ENCODE results near the gene SNRNP70. TPM values are rescaled to one million over a fixed set of nuclear protein-coding genes. Genes with fewer than 3 reads are reported as not detected.

Gene SNRNP70
- total and polyA plus RNA-seq, 2 donors (not counting 1 experiment from before 2014, with no cell fraction given): 72.2 to 142 TPM

- Histone ChIP-seq H3K27me3 (ENCODE audit: control insufficient read depth, insufficient read depth, low read length) (peaks cover 51% of the 10 kb centered on the region), H4K20me1 (ENCODE audit: control insufficient read depth, extremely low read depth, insufficient read depth, low read length) (no peaks in the 10 kb centered on the region), H3K9ac (ENCODE audit: insufficient read depth, low read length) (no peak overlapping the region), H3K9me3 (ENCODE audit: control insufficient read depth, insufficient read depth, low read depth, low read length) (no peaks in the 10 kb centered on the region), H3K4me2 (ENCODE audit: extremely low read depth, insufficient read depth, low read length) (no peak overlapping the region), H3K79me2 (ENCODE audit: control insufficient read depth, insufficient read depth, low read length) (no peaks in the 10 kb centered on the region), H2AFZ (ENCODE audit: low read length) (no peak overlapping the region), H3K4me1 (ENCODE audit: control insufficient read depth, extremely low read depth, insufficient read depth, low read length) (no peaks in the 10 kb centered on the region), H3K4me3 (replicated peaks in 1 of 4; ENCODE audit: control extremely low read depth in 1 of 4, insufficient read depth in 1 of 4, low read depth in 3 of 4, low read length in 4 of 4) (no peak overlapping the region), H3K36me3 (ENCODE audit: control insufficient read depth, insufficient read depth, low read length) (no peaks in the 10 kb centered on the region), H3K27ac (ENCODE audit: insufficient read depth, low read length) (no peak overlapping the region)
- TF ChIP-seq CTCF (conservative IDR thresholded peaks at IDR 0.05 in 1 of 2, IDR thresholded peaks at IDR 0.05 in 1 of 2; ENCODE audit: low read depth in 1 of 2, low read length in 2 of 2): no peak
- no peak for TF ChIP-seq EZH2 (IDR thresholded peaks at IDR 0.05; ENCODE audit: low read length, missing control alignments)
- DNase-seq (ENCODE audit: low read depth in 2 of 2): no peak
These were observed 16.2 kb upstream of the SNRNP70 start for GRCh38 chr19:49069026-49069425.

- Histone ChIP-seq H3K27ac (ENCODE audit: insufficient read depth, low read length) (no peak overlapping the region), H2AFZ (ENCODE audit: low read length) (no peak overlapping the region), H3K4me2 (ENCODE audit: extremely low read depth, insufficient read depth, low read length) (no peak overlapping the region), H3K4me3 (replicated peaks in 1 of 4; ENCODE audit: control extremely low read depth in 1 of 4, insufficient read depth in 1 of 4, low read depth in 3 of 4, low read length in 4 of 4) (no peak overlapping the region), H3K9ac (ENCODE audit: insufficient read depth, low read length) (no peak overlapping the region), H3K27me3 (ENCODE audit: control insufficient read depth, insufficient read depth, low read length) (peaks cover 42% of the 10 kb centered on the region), H3K4me1 (ENCODE audit: control insufficient read depth, extremely low read depth, insufficient read depth, low read length) (no peaks in the 10 kb centered on the region), H3K36me3 (ENCODE audit: control insufficient read depth, insufficient read depth, low read length) (no peaks in the 10 kb centered on the region), H3K79me2 (ENCODE audit: control insufficient read depth, insufficient read depth, low read length) (no peaks in the 10 kb centered on the region), H4K20me1 (ENCODE audit: control insufficient read depth, extremely low read depth, insufficient read depth, low read length) (no peaks in the 10 kb centered on the region), H3K9me3 (ENCODE audit: control insufficient read depth, insufficient read depth, low read depth, low read length) (no peaks in the 10 kb centered on the region)
- TF ChIP-seq EZH2 (IDR thresholded peaks at IDR 0.05; ENCODE audit: low read length, missing control alignments) (no peak), CTCF (conservative IDR thresholded peaks at IDR 0.05 in 1 of 2, IDR thresholded peaks at IDR 0.05 in 1 of 2; ENCODE audit: low read depth in 1 of 2, low read length in 2 of 2) (no peak)
- DNase-seq (ENCODE audit: low read depth in 2 of 2): no peak
These were observed 14.8 kb upstream of the SNRNP70 start for GRCh38 chr19:49070416-49070815.

- Histone ChIP-seq H4K20me1 (ENCODE audit: control insufficient read depth, extremely low read depth, insufficient read depth, low read length) (no peaks in the 10 kb centered on the region), H3K27ac (ENCODE audit: insufficient read depth, low read length) (no peak overlapping the region), H3K4me3 (replicated peaks in 1 of 4; ENCODE audit: control extremely low read depth in 1 of 4, insufficient read depth in 1 of 4, low read depth in 3 of 4, low read length in 4 of 4) (no peak overlapping the region), H2AFZ (ENCODE audit: low read length) (no peak overlapping the region), H3K27me3 (ENCODE audit: control insufficient read depth, insufficient read depth, low read length) (peaks cover 34% of the 10 kb centered on the region), H3K79me2 (ENCODE audit: control insufficient read depth, insufficient read depth, low read length) (no peaks in the 10 kb centered on the region), H3K9me3 (ENCODE audit: control insufficient read depth, insufficient read depth, low read depth, low read length) (no peaks in the 10 kb centered on the region), H3K4me2 (ENCODE audit: extremely low read depth, insufficient read depth, low read length) (no peak overlapping the region), H3K4me1 (ENCODE audit: control insufficient read depth, extremely low read depth, insufficient read depth, low read length) (no peaks in the 10 kb centered on the region), H3K36me3 (ENCODE audit: control insufficient read depth, insufficient read depth, low read length) (no peaks in the 10 kb centered on the region), H3K9ac (ENCODE audit: insufficient read depth, low read length) (no peak overlapping the region)
- no peak for DNase-seq (ENCODE audit: low read depth in 2 of 2)
- TF ChIP-seq EZH2 (IDR thresholded peaks at IDR 0.05; ENCODE audit: low read length, missing control alignments) (peak; percentile 95), CTCF (conservative IDR thresholded peaks at IDR 0.05 in 1 of 2, IDR thresholded peaks at IDR 0.05 in 1 of 2; ENCODE audit: low read depth in 1 of 2, low read length in 2 of 2) (no peak)
These were observed 13.2 kb upstream of the SNRNP70 start for GRCh38 chr19:49071860-49072547.
